ENCODE results near the gene CD38.
"Not testable (repeated sequence)": the region's sequence is repeated elsewhere in the genome, so short reads cannot be mapped to it uniquely, and the experiment has no call there.

The CD38 gene

DNA sequence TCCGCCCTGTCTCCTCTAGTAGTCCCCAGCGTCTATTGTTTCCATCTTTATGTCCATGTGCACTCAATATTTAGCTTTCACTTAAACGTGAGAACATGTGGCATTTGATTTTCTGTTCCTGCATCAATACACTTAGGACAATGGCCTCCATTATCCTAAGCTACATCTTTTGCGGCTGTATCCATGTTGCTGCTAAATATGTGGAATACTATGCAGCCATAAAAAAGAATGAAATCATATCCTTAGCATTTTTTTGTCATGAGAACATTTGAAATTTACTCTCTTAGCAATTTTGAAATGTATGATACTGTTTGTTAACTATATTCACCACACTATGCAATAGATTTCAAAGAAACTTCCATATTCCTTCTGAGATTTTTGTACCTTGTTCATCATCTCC is 19.8 kb upstream of the CD38 start:
- no peak overlapping the region for H3K4me3 ChIP-seq (replicated peaks; ENCODE audit: low read depth, low read length)
- no peak for DNase-seq (ENCODE audit: low read depth)
- TF ChIP-seq, protein P1, sequence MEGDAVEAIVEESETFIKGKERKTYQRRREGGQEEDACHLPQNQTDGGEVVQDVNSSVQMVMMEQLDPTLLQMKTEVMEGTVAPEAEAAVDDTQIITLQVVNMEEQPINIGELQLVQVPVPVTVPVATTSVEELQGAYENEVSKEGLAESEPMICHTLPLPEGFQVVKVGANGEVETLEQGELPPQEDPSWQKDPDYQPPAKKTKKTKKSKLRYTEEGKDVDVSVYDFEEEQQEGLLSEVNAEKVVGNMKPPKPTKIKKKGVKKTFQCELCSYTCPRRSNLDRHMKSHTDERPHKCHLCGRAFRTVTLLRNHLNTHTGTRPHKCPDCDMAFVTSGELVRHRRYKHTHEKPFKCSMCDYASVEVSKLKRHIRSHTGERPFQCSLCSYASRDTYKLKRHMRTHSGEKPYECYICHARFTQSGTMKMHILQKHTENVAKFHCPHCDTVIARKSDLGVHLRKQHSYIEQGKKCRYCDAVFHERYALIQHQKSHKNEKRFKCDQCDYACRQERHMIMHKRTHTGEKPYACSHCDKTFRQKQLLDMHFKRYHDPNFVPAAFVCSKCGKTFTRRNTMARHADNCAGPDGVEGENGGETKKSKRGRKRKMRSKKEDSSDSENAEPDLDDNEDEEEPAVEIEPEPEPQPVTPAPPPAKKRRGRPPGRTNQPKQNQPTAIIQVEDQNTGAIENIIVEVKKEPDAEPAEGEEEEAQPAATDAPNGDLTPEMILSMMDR (IDR thresholded peaks at IDR 0.05; ENCODE audit: low read length, missing control alignments): no peak

DNA sequence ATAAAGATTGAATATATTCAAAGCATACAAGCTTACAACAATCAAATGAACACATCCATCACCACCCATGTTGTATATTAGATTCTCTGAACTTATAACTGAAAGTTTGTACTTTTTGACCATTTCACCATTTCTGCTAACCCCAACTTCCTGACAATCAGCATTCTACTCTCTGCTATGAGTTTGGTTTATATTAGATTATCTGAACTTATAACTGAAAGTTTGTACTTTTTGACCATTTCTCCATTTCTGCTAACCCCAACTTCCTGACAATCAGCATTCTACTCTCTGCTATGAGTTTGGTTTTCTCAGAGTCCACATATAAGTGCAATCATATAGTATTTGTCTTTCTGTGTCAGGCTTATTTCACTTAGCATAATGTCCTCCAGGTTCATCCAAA is 15.7 kb upstream of the CD38 start:
- DNase-seq (ENCODE audit: low read depth): not testable (repeated sequence)

DNA sequence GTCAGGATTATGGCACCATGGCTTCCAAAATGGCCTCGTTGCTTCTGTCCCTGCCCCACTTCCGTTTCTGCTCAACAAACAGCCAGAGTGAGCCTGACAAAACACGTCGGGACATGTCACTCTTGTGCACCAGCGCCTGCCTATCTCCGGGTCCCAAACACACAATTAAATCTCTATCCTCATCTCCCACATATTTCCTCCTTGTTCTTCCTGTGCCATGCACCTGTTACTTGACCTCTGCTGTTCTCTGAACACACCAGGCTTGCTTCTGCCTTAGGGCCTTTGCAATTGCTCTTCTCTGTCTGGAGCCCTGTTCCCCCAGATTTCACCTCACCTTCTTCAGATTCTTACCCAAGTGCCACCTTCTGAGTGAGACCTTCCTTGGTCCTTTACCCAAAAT is 12.7 kb upstream of the CD38 start:
- TF ChIP-seq, protein P1 (IDR thresholded peaks at IDR 0.05; ENCODE audit: low read length, missing control alignments): no peak
- H3K4me3 ChIP-seq (replicated peaks; ENCODE audit: low read depth, low read length): no peak overlapping the region
- no peak for DNase-seq (ENCODE audit: low read depth)

More for the DNA sequence above, 15.7 kb upstream of the CD38 start:
- not testable (repeated sequence) for H3K4me3 ChIP-seq (replicated peaks; ENCODE audit: low read depth, low read length)

DNA sequence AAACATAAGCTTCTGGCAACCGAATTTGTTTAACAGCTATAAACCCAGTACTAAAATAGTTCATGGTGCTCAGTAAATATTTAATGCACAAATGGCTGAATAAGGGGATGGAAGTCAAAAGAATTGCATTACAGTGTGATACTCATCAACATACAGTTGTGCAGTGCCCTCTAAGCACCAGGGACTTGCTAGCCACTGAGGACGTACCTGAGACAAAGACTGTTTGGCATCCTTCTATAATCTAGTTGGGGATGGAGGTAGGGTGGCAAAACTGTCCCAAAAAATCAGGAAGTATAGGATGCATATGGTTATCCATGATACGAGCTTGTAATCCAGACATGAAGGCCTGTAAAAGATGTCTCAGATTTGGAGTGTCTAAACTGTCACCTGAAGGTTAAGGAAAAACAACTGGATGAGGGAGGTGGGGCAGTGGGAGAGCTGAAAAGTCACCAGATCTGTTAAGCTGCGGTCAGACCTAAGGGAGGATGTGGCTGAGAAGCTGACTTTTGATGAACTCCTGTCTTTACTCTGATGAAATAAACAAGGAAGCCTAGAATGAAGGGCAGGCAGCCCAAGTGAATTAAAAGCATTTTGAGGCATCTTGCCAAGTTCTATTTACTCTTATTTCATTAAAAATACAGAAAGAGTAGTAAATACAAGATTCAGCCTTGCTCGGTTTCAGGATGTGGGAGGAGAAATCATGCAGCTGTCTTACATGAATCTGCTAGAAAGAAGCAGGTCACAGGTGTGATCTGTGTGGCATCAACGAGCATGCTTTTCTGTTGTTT is 12.0 kb upstream of the CD38 start:
- no peak for DNase-seq (ENCODE audit: low read depth)
- no peak overlapping the region for H3K4me3 ChIP-seq (replicated peaks; ENCODE audit: low read depth, low read length)

DNA sequence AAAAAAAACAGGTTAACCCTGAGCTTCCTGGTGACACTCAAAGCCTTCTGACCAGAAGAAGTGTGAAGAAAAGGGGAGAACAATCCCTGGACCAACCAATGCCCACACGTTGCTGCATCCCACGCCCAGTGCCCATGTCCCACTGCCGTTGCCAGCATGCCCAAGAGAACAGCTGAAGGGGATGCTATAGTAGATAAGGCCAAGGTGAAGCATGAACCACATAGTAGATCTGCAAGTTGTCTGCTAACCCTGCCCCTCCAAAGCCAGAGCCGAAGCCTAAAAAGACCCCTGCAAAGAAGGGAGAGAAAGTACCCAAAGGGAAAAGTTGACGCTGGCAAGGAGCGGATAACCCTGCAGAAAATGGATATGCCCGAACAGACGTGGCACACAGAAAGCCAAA is 11.3 kb upstream of the CD38 start:
- no peak for DNase-seq (ENCODE audit: low read depth)
- H3K4me3 ChIP-seq (replicated peaks; ENCODE audit: low read depth, low read length): no peak overlapping the region
- TF ChIP-seq, protein P1 (IDR thresholded peaks at IDR 0.05; ENCODE audit: low read length, missing control alignments): no peak

More for the DNA sequence above, 12.0 kb upstream of the CD38 start:
- TF ChIP-seq, protein P1 (IDR thresholded peaks at IDR 0.05; ENCODE audit: low read length, missing control alignments): no peak

DNA sequence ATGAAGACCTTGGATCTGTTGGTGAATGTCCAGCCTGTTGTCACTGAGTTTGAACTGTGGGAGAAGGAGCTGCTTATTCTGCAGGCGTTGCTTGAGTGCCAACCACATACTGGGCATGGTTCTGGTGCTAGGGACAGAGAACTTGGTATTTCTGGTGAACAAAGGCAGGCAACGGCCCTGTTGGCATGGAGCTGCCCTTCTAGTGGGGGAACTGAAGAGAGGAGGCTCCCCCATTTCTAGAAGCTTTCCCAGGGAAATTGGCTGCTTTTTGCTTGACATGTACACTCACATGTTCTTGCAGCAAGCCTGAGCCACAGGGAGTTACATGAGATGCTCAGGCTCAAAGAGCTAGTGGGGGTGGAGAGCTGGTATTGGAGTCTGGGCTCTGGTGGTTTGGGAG is 8.9 kb upstream of the CD38 start:
- DNase-seq (ENCODE audit: low read depth): no peak
- H3K4me3 ChIP-seq (replicated peaks; ENCODE audit: low read depth, low read length): no peak overlapping the region
- TF ChIP-seq, protein P1 (IDR thresholded peaks at IDR 0.05; ENCODE audit: low read length, missing control alignments): no peak

DNA sequence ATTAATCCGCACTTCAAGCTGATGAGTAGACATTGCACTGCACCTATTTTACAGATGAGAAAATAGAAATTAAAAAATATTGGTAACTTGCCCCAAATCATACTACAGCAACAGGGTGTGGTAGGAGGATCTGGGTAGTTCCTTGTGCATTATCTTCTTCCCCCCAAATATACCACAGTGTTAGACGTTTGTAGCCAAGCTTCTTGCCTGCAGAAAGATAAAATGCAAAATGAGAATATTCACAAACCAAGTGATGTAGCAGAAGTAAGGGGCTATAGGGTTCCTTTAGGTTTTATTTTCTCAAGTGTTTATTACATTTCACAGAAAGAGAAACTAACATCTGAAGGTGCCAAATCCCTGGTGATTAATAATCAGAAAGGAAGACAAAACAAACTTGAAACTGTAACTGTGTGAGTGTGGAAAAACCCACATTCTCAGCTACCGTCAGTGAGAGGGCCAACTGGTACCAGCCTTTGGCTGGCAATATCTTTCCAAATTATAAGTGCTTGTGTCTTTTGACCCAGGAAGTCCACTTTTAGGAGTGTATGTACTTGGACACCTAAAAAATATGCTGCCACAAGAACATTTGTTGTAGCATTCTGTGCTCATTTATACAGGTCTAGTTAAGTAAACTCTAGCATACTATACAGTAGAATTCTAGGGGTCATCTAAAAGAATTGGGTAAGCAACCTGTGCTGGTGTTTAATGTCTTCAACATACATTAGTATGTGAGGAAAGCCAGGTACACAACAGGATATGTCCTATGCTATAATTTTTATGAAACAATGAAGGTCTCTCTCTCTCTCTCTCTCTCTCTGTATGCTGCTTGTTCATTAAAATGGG is 6.7 kb upstream of the CD38 start:
- TF ChIP-seq, protein P1 (IDR thresholded peaks at IDR 0.05; ENCODE audit: low read length, missing control alignments): no peak
- no peak for DNase-seq (ENCODE audit: low read depth)
- no peak overlapping the region for H3K4me3 ChIP-seq (replicated peaks; ENCODE audit: low read depth, low read length)
